Mucosa of stomach (tissue), 1 donor: ENCODE results near the gene GIPR.
"Not testable (repeated sequence)": the region's sequence is repeated elsewhere in the genome, so short reads cannot be mapped to it uniquely, and the experiment has no call there.

Experiments used
- H3K27me3 ChIP-seq: one replicate; pipeline ENCODE4 v1.7.0; 2013; ENCODE audit warnings: mild to moderate bottlenecking, low read length; ENCODE audit not compliant: control insufficient read depth, insufficient read depth
- H3K36me3 ChIP-seq: one replicate; pipeline ENCODE4 v1.7.0; 2013; ENCODE audit warnings: low read length; ENCODE audit not compliant: control insufficient read depth, insufficient read depth
- H3K4me1 ChIP-seq: one replicate; pipeline ENCODE4 v1.7.0; 2013; ENCODE audit warnings: mild to moderate bottlenecking, low read length; ENCODE audit not compliant: control insufficient read depth, insufficient read depth
- H3K4me3 ChIP-seq: one replicate; pipeline ENCODE4 v1.7.0; 2013; ENCODE audit warnings: low read length
- H3K9ac ChIP-seq: one replicate; pipeline ENCODE4 v1.7.0; 2013; ENCODE audit warnings: mild to moderate bottlenecking, low read length, moderate library complexity
- H3K9me3 ChIP-seq: one replicate; pipeline ENCODE4 v1.7.0; 2013; ENCODE audit warnings: mild to moderate bottlenecking, low read length, moderate library complexity; ENCODE audit not compliant: control insufficient read depth
- donor health status: Pancreatic carcinoma.

GIPR gene

DNA sequence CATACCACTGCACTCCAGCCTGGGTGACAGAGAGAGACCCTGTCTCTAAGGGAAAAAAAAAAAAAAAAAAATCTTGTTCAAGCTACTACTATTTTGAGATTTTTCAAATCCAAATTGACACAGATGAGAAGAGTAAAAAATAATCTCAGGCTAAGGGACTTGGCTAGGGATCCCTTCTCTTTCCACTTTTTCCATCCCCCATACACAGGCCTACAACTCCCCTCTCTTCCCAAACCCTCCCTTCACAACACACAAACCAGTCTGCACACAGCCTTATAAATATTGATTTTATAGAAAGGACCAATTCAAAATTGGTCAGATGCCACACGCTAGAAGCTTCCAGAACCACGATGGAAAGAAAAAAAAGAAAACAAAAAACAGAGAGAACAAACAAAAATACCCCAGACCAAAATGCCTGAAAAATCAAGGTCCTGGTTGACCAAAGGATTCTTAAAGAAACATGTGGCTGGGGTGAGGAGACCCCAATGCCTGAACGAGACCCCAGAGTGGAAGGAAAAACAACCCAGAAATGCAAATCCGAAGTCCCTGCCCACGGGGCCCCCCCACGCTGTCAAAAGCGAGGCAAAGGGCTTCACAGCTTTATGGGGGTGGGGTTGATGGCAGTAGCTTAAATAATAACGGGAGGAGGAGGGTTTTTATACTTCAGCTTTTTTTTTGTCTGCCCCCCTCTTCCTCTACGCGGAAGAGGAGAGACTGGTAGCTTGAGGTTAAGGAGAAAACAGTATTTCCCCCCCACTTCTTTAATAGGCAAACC, 42.5 kb downstream of the GIPR start:
- Histone ChIP-seq H3K9ac (no peak overlapping the region), H3K9me3 (no peaks in the 10 kb centered on the region), H3K4me1 (no peaks in the 10 kb centered on the region), H3K4me3 (no peak overlapping the region), H3K27me3 (no peaks in the 10 kb centered on the region), H3K36me3 (no peaks in the 10 kb centered on the region)

DNA sequence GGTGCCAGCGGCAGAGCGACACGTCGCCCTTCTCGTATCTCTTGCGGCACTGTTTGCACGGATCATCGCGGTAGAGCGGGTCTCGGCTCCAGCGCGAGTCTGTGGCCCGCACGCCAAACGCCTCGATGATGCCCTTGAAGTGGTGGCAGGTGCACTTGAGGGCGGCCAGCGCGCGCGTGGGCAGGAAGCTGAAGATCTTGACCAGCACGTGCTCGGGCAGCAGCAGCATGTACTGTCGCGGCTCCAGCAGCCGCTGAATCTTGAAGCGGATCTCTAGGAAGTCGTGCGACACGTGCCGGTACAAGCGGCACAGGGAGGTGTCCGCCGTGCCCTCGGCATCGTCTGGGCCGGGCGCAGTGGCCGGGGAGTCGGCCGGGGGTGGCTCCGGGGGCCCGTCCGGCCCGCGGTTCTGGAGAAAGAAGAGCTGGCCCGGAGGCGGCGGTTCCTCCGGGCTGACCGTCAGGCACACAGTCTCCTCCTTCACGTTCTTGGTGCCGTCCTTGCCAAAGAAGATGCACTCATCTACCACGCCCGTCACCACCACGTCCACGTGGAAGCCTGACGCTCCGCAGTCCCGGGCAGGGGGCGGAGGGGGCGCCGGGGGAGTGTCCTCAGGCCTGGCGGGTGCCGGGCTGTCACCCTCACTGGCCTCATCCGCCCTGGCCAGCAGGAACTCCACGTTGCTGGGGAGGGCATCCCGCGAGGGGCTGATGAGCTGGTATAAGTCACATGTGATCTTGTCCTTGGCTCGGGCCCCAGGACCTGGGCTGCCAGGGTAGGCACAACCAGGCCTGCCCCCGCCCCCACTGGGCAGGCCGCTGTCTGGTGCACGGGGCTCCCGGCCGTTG, 44.1 kb downstream of the GIPR start:
- no peaks in the 10 kb centered on the region for H3K36me3 ChIP-seq
- H3K4me3 ChIP-seq = no peak overlapping the region
- H3K9me3 ChIP-seq = no peaks in the 10 kb centered on the region
- H3K27me3 ChIP-seq = no peaks in the 10 kb centered on the region
- H3K9ac ChIP-seq = no peak overlapping the region
- peaks cover 6% of the 10 kb centered on the region for H3K4me1 ChIP-seq

DNA sequence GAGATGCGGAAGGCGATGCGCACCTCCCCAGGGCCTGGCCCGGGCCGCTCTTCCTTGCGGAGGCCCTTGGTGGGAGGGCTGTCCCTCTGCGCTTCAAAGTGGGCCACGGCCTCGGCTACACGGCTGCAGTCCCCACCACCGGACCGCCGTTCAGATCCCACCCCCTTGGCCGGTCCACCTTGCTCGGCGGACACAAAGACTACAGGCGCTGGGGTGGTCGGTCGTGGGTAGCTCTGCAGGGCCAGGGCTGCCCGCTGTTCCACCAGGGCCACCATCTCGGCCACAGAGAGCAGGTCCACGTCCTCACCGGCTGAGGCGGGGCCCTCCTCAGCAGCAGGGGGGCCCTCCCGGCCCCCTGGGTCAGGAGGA, 44.7 kb downstream of the GIPR start:
- H3K27me3 ChIP-seq = no peaks in the 10 kb centered on the region
- H3K9me3 ChIP-seq = no peaks in the 10 kb centered on the region
- no peaks in the 10 kb centered on the region for H3K36me3 ChIP-seq
- peaks cover 6% of the 10 kb centered on the region for H3K4me1 ChIP-seq
- H3K4me3 ChIP-seq = no peak overlapping the region
- H3K9ac ChIP-seq = no peak overlapping the region

DNA sequence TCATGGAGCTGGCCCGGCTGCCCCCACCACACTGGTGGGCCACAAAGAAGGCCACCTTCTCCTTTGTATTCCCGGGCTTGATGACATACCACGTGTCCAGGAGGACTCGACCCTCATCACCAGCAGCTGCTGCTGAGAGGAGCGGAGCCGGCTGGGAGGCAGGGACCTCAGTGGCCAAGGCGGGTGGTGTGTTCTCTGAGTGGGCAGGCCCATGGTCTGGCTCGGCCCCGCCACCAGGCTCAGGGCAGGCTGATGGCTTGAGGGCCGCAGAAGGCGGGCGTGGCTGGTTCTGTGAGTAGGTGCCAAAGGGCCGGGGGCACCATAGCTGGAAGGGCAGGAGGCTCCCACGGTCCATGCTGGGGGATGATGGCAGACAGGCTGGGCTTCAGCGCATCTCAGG, 45.1 kb downstream of the GIPR start:
- H3K9me3 ChIP-seq = no peaks in the 10 kb centered on the region
- peaks cover 9% of the 10 kb centered on the region for H3K4me1 ChIP-seq
- H3K4me3 ChIP-seq = no peak overlapping the region
- no peak overlapping the region for H3K9ac ChIP-seq
- H3K36me3 ChIP-seq = no peaks in the 10 kb centered on the region
- H3K27me3 ChIP-seq = no peaks in the 10 kb centered on the region

DNA sequence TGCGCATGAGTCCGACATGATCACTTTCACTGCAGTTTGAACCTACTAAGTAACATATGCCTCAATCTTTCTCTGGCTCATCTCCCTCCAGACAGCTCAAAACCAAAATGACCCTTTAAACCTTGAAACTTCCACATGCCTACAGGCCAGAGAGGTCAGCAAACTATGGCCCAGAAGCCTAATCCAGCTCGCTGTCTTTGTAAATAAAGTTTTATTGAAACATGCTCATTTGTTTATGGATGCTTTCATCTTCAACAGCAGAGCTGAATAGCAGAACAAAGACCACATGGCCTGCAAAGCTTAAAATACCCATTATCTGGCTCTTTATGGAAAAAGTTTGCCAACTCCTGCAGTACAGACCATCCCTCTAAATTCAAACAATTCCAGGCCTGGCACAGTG, 47.1 kb downstream of the GIPR start:
- Histone ChIP-seq H3K27me3 (no peaks in the 10 kb centered on the region), H3K4me1 (peaks cover 14% of the 10 kb centered on the region)

DNA sequence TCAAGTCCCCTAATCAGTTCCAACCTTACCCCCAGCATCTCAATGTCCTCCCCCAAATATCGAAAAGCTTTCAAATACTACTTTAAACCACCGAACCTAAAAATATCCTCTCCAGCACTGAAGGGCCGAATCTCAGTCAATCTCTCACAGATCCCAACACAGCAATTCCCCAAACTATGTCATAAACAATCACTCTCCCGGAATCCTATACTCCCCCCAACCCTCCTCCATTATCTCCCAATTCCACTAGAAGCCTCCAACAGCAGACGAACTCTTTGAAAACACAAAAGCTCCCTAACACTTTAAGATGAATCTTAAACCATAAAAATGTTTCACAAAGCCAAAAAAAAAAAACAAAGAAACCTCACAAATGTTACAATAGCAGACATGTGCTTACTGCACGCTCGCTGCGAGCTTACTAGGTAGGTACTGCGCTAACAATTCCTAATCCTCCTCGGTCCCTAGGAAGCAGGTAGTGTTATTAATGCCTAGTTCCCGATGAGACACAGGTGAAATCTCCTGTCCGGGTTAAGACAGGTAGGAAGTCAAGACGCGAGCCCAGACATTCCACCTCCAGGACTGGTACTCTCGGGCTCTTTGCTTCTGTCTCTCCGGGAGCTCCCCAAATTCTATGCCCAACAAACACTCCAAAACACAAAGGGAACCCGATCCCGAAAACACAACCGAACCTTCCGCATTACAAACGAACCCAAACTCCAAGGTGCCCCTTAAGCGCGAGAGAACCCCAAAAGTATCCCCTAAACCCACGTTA, 48.5 kb downstream of the GIPR start:
- no peaks in the 10 kb centered on the region for H3K27me3 ChIP-seq
- no peaks in the 10 kb centered on the region for H3K9me3 ChIP-seq
- H3K4me3 ChIP-seq = peak overlapping the region; percentile 44
- H3K9ac ChIP-seq = peak overlapping the region; percentile 85
- H3K4me1 ChIP-seq = peaks cover 16% of the 10 kb centered on the region
- H3K36me3 ChIP-seq = no peaks in the 10 kb centered on the region

More for the DNA sequence above, 47.1 kb downstream of the GIPR start:
- no peaks in the 10 kb centered on the region for H3K36me3 ChIP-seq
- H3K9me3 ChIP-seq = no peaks in the 10 kb centered on the region
- no peak overlapping the region for H3K4me3 ChIP-seq
- no peak overlapping the region for H3K9ac ChIP-seq

DNA sequence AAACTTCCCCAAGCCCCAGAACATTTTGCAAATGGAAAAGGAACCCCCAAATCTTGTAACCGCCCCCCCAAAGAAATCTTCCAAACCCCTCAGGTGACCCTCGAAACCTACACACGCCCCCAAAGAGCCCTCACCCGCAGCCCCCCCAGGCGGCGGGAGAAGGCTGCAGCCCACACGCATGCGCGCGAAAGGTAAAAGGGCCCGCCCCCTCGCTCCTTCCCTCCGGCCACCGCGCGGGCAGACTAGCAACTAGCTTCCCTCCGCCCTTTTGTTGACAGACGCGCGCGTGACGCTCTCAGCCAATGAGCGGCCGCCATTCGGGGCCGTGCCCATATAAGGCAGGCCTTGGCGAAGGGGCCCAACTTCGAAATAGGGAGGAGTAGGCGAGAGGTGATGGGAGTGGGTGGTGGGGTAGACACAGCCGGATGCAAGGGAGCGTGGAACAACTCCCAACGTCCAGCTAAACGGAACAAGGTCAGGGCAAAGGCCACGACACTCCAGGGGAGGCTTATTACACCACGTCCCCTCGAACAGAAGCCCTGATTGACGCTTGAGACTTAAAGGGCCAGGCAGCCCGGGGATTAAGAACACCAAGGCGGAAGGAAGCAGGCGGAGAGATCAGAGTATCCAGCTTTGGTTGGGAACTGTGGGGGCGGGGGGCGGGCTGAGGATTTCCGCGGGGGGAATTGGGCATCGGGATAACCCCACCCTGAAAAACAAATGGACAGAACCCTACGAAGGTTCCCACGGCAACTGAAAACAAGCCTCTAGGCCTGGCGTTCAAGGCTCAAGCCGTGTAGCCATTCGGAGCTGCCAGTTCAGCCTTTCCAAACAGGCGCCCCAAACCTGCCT, 49.3 kb downstream of the GIPR start:
- H3K9me3 ChIP-seq = no peaks in the 10 kb centered on the region
- H3K4me3 ChIP-seq = peak overlapping the region; percentile 91

DNA sequence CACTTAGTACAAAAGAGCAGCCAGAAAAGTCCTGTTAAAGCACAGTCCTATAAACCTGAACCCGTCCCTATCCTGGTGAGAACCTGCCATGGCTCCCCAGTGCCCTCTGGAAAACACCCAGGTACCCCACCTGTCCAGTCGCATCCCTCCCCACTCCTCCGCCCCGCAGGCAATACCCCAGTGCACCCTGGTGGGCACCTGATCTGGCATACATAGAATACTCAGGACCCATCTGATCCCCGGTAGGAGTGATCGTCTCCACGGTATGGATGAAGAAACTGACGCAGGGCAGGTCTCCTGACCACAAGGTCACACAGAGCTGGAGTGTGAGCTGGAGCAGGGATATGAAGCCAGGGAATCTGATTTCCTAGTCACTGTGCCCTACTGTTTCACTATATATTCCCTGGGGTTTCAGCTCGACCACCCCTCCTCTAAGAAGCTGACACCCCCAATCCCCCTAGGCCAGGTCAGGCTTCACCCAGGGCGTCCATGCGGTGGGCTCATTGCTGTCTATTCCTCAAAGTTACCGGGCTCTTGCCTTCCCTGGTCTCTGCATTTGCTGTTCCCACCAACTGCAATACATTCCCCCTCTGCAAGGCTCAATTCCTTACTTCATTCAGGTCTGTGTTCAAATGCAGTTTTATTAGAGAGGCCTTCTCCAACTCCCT, 50.1 kb downstream of the GIPR start:
- Histone ChIP-seq H3K9me3 (no peaks in the 10 kb centered on the region), H3K4me1 (peaks cover 20% of the 10 kb centered on the region), H3K27me3 (no peaks in the 10 kb centered on the region), H3K4me3 (peak overlapping the region; percentile 91), H3K36me3 (no peaks in the 10 kb centered on the region), H3K9ac (peak overlapping the region; percentile 93)

More for the DNA sequence above, 49.3 kb downstream of the GIPR start:
- H3K27me3 ChIP-seq = no peaks in the 10 kb centered on the region
- peak overlapping the region; percentile 93 for H3K9ac ChIP-seq
- no peaks in the 10 kb centered on the region for H3K36me3 ChIP-seq
- H3K4me1 ChIP-seq = peaks cover 20% of the 10 kb centered on the region

DNA sequence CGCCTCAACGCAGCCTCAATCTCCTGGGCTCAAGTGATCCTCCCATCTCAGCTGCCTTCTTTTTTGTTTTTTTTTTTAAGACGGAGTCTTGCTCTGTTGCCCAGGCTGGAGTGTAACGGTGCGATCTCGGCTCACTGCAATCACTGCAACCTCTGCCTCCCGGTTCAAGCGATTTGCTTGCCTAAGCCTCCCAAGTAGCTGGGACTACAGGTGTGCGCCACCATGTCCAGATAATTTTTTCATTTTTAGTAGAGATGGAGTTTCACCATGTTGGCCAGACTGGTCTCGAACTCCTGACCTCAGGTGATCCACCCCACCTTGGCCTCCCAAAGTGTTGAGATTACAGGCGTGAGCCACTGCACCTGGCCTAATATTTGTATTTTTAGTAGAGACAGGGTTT, 52.0 kb downstream of the GIPR start:
- H3K4me3 ChIP-seq, H3K9ac ChIP-seq, H3K9me3 ChIP-seq, H3K27me3 ChIP-seq, H3K36me3 ChIP-seq: not testable (repeated sequence)
- peaks cover 20% of the 10 kb centered on the region for H3K4me1 ChIP-seq

DNA sequence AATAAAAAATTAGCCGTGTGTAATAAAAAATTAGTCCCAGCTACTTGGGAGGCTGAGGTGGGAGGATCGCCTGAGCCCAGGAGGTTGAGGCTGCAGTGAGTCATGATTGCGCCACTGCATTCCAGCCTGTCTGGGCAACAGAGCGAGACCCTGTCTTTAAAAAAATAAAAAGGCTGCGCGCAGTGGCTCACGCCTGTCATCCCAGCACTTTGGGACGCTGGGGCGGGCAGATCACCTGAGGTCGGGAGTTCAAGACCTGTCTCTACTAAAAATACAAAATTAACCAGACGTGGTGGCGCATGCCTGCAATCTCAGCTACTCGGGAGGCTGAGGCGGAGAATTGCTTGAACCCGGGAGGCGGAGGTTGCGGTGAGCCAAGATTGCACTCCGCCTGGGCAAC, 60.7 kb downstream of the GIPR start:
- not testable (repeated sequence) for H3K4me3 ChIP-seq, H3K27me3 ChIP-seq, H3K36me3 ChIP-seq

DNA sequence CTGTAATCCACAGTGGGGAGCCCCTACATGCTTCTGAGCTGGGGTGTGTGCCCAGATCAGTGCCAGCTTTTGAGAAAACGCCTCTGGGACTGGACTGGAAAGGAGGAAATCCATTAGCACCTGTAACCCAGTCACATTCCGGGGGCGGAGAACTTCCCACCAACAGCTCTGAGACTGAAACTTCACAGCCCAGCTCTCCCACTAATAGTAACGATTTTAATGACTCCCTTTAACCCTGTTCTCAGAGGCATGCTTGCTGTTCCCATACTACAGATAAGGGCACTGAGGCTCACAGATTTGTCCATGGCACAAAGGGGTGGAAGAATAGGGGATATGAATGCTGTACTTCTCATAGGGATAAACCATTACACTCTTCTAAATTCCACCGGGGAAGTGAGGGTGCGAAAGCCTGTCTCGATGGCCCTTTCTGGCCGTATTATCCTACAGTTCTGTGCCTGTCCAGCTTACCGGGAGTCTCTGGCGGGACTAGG, 61.8 kb downstream of the GIPR start:
- Histone ChIP-seq H3K9ac (peak overlapping the region; percentile 97), H3K9me3 (no peaks in the 10 kb centered on the region), H3K4me3 (peak overlapping the region; percentile 95), H3K36me3 (no peaks in the 10 kb centered on the region), H3K4me1 (peaks cover 14% of the 10 kb centered on the region), H3K27me3 (no peaks in the 10 kb centered on the region)

More for the DNA sequence above, 60.7 kb downstream of the GIPR start:
- H3K4me1 ChIP-seq = peaks cover 14% of the 10 kb centered on the region
- not testable (repeated sequence) for H3K9ac ChIP-seq, H3K9me3 ChIP-seq
